Endothelial cell of umbilical vein (primary cell): Measurements from ENCODE around the gene TAX1BP3. TPM values are rescaled to one million over a fixed set of nuclear protein-coding genes. Genes with fewer than 3 reads are reported as not detected.

Experiments
- BruUV-seq: library from RNA; stranded (reverse); fragments of 400-500 nt; replicated peaks from 2 replicates; lab custom pipeline; 2021; lab: Mats Ljungman, UMichigan
- CTCF ChIA-PET: fragments of 300-600, 350-600 bp; sonication (Branson Sonifier 250); formaldehyde crosslinking; loops from one replicate; lab custom pipeline; 2021; ENCODE audit warnings: antibody characterized with exemption, inconsistent platforms; lab: Charles Lee
- POLR2A ChIA-PET: fragments of 300-600, 350-600 bp; sonication (Branson Sonifier 250); formaldehyde crosslinking; loops from one replicate; lab custom pipeline; 2021; ENCODE audit warnings: antibody characterized with exemption, inconsistent platforms; lab: Charles Lee
- DNase-seq: peaks from one replicate; pipeline ENCODE4 v3.0.0-alpha.2; 2011; ENCODE audit warnings: low read depth, low spot score
- FAIRE-seq: peaks from 2 replicates; lab custom pipeline; 2011; peaks lifted over from hg19 to GRCh38; lab: Jason Lieb, UNC
- H2AFZ ChIP-seq: 2 replicates; pipeline ENCODE4 v1.6.0; 2012; ENCODE audit warnings: low read depth, low read length, control low read depth, inconsistent platforms
- H3K27ac ChIP-seq: 2 replicates; pipeline ENCODE4 v1.5.1; 2011; ENCODE audit warnings: low read depth, mild to moderate bottlenecking, control low read depth, low read length, moderate library complexity; ENCODE audit not compliant: insufficient read depth
- H3K27me3 ChIP-seq, 2 experiments: 2 replicates each; pipeline versions ENCODE4 v1.6.0 to v1.6.1; 2011; ENCODE audit warnings: low read length in 2 of 2, mixed read lengths in 1 of 2; ENCODE audit not compliant: control insufficient read depth in 2 of 2, insufficient read depth in 2 of 2
- H3K36me3 ChIP-seq, 2 experiments: 2 replicates in 1 of 2; 3 replicates in 1 of 2; pipeline ENCODE4 v1.5.1; 2011; ENCODE audit warnings: low read length in 2 of 2, mild to moderate bottlenecking in 1 of 2, moderate library complexity in 1 of 2; ENCODE audit not compliant: control insufficient read depth in 2 of 2, insufficient read depth in 2 of 2; ENCODE audit errors: extremely low read depth in 1 of 2
- H3K4me1 ChIP-seq: 3 replicates; pipeline ENCODE4 v1.5.1; 2011; ENCODE audit warnings: mild to moderate bottlenecking, low read length; ENCODE audit not compliant: control insufficient read depth, insufficient read depth; ENCODE audit errors: extremely low read depth
- H3K4me2 ChIP-seq: 2 replicates; pipeline ENCODE4 v1.6.1; 2011; ENCODE audit warnings: low read length, control low read depth, mixed read lengths; ENCODE audit not compliant: insufficient read depth
- H3K4me3 ChIP-seq, 3 experiments: fragments of 200-600 bp in 1 of 3; sonication (generic), shearing (Covaris generic) in 1 of 3; replicated peaks in 1 of 3; 2 replicates each; pipeline ENCODE4 v1.5.1; 2011 to 2016; ENCODE audit warnings: control low read depth in 3 of 3, low read length in 3 of 3, mild to moderate bottlenecking in 2 of 3, inconsistent platforms in 1 of 3, low read depth in 1 of 3, moderate library complexity in 1 of 3; ENCODE audit not compliant: insufficient read depth in 1 of 3
- H3K79me2 ChIP-seq: 2 replicates; pipeline ENCODE4 v1.6.0; 2012; ENCODE audit warnings: low read length, inconsistent platforms; ENCODE audit not compliant: control insufficient read depth, insufficient read depth
- H3K9ac ChIP-seq: replicated peaks from 2 replicates; pipeline ENCODE3; 2011; ENCODE audit warnings: low read length, control low read depth; ENCODE audit not compliant: insufficient read depth; ENCODE audit errors: extremely low read depth
- H3K9me1 ChIP-seq: replicated peaks from 3 replicates; pipeline ENCODE4 v1.6.0; 2011; ENCODE audit warnings: mild to moderate bottlenecking, low read length; ENCODE audit not compliant: control insufficient read depth, insufficient read depth; ENCODE audit errors: extremely low read depth
- H3K9me3 ChIP-seq: replicated peaks from 2 replicates; pipeline ENCODE4 v1.5.1; 2012; ENCODE audit warnings: low read length, inconsistent platforms; ENCODE audit not compliant: control insufficient read depth, insufficient read depth
- H4K20me1 ChIP-seq: replicated peaks from 2 replicates; pipeline ENCODE3; 2011; ENCODE audit warnings: mild to moderate bottlenecking, low read length; ENCODE audit not compliant: control insufficient read depth, insufficient read depth; ENCODE audit errors: extremely low read depth
- CTCF ChIP-seq, 2 donors: IDR thresholded peaks; 1 replicate in 1 of 2; 2 replicates in 1 of 2; pipeline ENCODE4 v1.5.1; 2011; ENCODE audit warnings: low read length in 2 of 2, mild to moderate bottlenecking in 2 of 2, moderate library complexity in 2 of 2, control low read depth in 1 of 2, inconsistent platforms in 1 of 2, low read depth in 1 of 2; ENCODE audit not compliant: insufficient read depth in 1 of 2; ENCODE audit errors: extremely low read depth in 1 of 2
- EZH2 ChIP-seq: IDR thresholded peaks from 2 replicates; pipeline ENCODE4 v1.6.1; 2012; ENCODE audit warnings: borderline replicate concordance, low read depth, mild to moderate bottlenecking, moderate library complexity, low read length, inconsistent platforms; ENCODE audit not compliant: severe bottlenecking
- FOS ChIP-seq: IDR thresholded peaks from 2 replicates; pipeline ENCODE4 v1.6.1; 2011; ENCODE audit warnings: mild to moderate bottlenecking, low read length, moderate library complexity, borderline replicate concordance; ENCODE audit not compliant: insufficient read depth
- GATA2 ChIP-seq: IDR thresholded peaks from 2 replicates; pipeline ENCODE4 v1.7.0; 2011; ENCODE audit warnings: low read depth, mild to moderate bottlenecking, moderate library complexity, mixed read lengths, low read length; ENCODE audit not compliant: insufficient read length, insufficient read depth
- JUN ChIP-seq: IDR thresholded peaks from 2 replicates; pipeline ENCODE4 v1.6.1; 2011; ENCODE audit warnings: borderline replicate concordance, low read depth; ENCODE audit not compliant: insufficient read length, insufficient read depth
- MYC ChIP-seq: IDR thresholded peaks from one replicate; pipeline ENCODE4 v1.6.1; 2011; ENCODE audit warnings: mild to moderate bottlenecking, low read depth, low read length
- POLR2A ChIP-seq: IDR thresholded peaks from 2 replicates; pipeline ENCODE4 v1.6.1; 2012; ENCODE audit warnings: low read depth, mild to moderate bottlenecking, control low read depth, low read length
- POLR2AphosphoS5 ChIP-seq: IDR thresholded peaks from 2 replicates; pipeline ENCODE4 v1.6.1; 2012; ENCODE audit warnings: low read depth, mild to moderate bottlenecking, control low read depth, low read length, moderate library complexity; ENCODE audit not compliant: insufficient read depth
- dilution Hi-C: fragments of 300-500 bp; cut with MboI; formaldehyde crosslinking; loops from one replicate; pipeline ENCODE4 v1.15.0; 2019; ENCODE audit warnings: low sequenced_read_pairs; ENCODE audit not compliant: extremely low pct_ligation_motif_present
- intact Hi-C: fragments of 100-400 bp; cut with micrococcal nuclease; formaldehyde crosslinking; loops from one replicate; pipeline ENCODE4 v1.10.0; 2022
- polyA plus RNA-seq, 4 experiments: library from polyadenylated mRNA; depleted of rRNA in 3 of 4; stranded (reverse) in 3 of 4; unstranded in 1 of 4; fragments of >200 nt; gene quantifications; 2 replicates each; pipeline versions ENCODE4 v1.2.1 to v1.2.3, GENCODE V29; 2011 to 2012; ENCODE audit warnings: missing spikeins in 1 of 4
- total RNA-seq: library from RNA; stranded (reverse); gene quantifications from 2 replicates; pipeline ENCODE4 v1.2.3, GENCODE V29; 2021
- TF ChIP-seq, protein P1 (sequence below): IDR thresholded peaks from 2 replicates; pipeline ENCODE4 v1.6.1; 2011; ENCODE audit not compliant: insufficient read depth, insufficient read length

Gene TAX1BP3
- total and polyA plus RNA-seq, 2 donors (not counting 3 experiments of a cell fraction or from before 2014, with no cell fraction given) = 254 to 315 TPM

GRCh38 chr17:3667366-3668278 is 756 bp downstream of the TAX1BP3 start:
- peak overlapping the region; percentile 61 to 87 (median 73) for H3K4me3 ChIP-seq
- peak; percentile 63 for TF ChIP-seq FOS
- peak; percentile 71 for TF ChIP-seq POLR2A
- TF ChIP-seq GATA2 = no peak
- TF ChIP-seq MYC = peak; percentile 39
- peak; percentile 45 for TF ChIP-seq POLR2AphosphoS5
- no peak for TF ChIP-seq EZH2
- TF ChIP-seq, protein P1, sequence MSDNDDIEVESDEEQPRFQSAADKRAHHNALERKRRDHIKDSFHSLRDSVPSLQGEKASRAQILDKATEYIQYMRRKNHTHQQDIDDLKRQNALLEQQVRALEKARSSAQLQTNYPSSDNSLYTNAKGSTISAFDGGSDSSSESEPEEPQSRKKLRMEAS = no peak
- peak in 1 of 2 donors; percentile 17 for TF ChIP-seq CTCF (IDR thresholded peaks at IDR 0.05; ENCODE audit: extremely low read depth in 1 of 2, insufficient read depth in 1 of 2, low read depth in 1 of 2, low read length in 2 of 2)
- TF ChIP-seq JUN = no peak
- DNase-seq (peak; percentile 92), FAIRE-seq (peak; percentile 15)
- intact Hi-C loops (loop anchor here (1.0 to 5.0 kb wide), 3 partner anchors 31 to 65 kb away; partner anchors contain the start of genes CTNS, HASPIN and SHPK), dilution Hi-C loops (no loop called here)
- peaks cover 24% of the 10 kb centered on the region for H3K4me1 ChIP-seq
- H3K9me1 ChIP-seq = no peaks in the 10 kb centered on the region
- no peaks in the 10 kb centered on the region for H3K9me3 ChIP-seq
- H3K27ac ChIP-seq = peak overlapping the region; percentile 97
- BruUV-seq = TSS peak; percentile 34
- peaks cover 3% of the 10 kb centered on the region for H4K20me1 ChIP-seq
- CTCF ChIA-PET = interaction anchor here (1.3 to 2.0 kb wide), 3 partner anchors 15 to 619 kb away, joined by 4 to 7 read pairs (median 5); partner anchors contain the start of genes CTNS and SHPK
- H3K27me3 ChIP-seq = no peaks in the 10 kb centered on the region
- POLR2A ChIA-PET = interaction anchor here (0.6 to 3.1 kb wide), 6 partner anchors 9 to 619 kb away, joined by 3 to 18 read pairs (median 7); partner anchors contain the start of genes CTNS, HASPIN and SHPK
- H3K36me3 ChIP-seq = peaks cover 5 to 21% of the 10 kb centered on the region in 2 experiments
- H3K4me2 ChIP-seq = peak overlapping the region; percentile 89
- peak overlapping the region; percentile 99 for H3K9ac ChIP-seq
- H3K79me2 ChIP-seq = peaks cover 47% of the 10 kb centered on the region
- H2AFZ ChIP-seq = no peak overlapping the region
